Ishikawa (cell line): ENCODE measurements around the gene SV2C.

Experiments used
- CEBPB ChIP-seq: IDR thresholded peaks from 2 replicates; pipeline ENCODE4 v1.6.1; 2012
- CREB1 ChIP-seq: IDR thresholded peaks from 2 replicates; pipeline ENCODE4 v1.6.1; 2012; ENCODE audit warnings: low read depth
- EGR1 ChIP-seq: IDR thresholded peaks from 2 replicates; pipeline ENCODE4 v1.6.1; 2012
- EP300 ChIP-seq: IDR thresholded peaks from 2 replicates; pipeline ENCODE4 v1.6.1; 2012; ENCODE audit warnings: borderline replicate concordance
- FOXM1 ChIP-seq: IDR thresholded peaks from 2 replicates; pipeline ENCODE4 v1.6.1; 2012; ENCODE audit warnings: low read depth, borderline replicate concordance
- NFIC ChIP-seq: IDR thresholded peaks from 2 replicates; pipeline ENCODE4 v1.6.1; 2012
- RAD21 ChIP-seq: IDR thresholded peaks from 2 replicates; pipeline ENCODE4 v1.6.1; 2012; ENCODE audit warnings: low read depth
- TAF1 ChIP-seq: IDR thresholded peaks from 2 replicates; pipeline ENCODE4 v1.6.1; 2012; ENCODE audit warnings: low read depth, mild to moderate bottlenecking
- TCF12 ChIP-seq: IDR thresholded peaks from 2 replicates; pipeline ENCODE4 v1.6.1; 2012; ENCODE audit warnings: low read depth
- TEAD4 ChIP-seq: IDR thresholded peaks from 2 replicates; pipeline ENCODE4 v1.6.1; 2012
- YY1 ChIP-seq: IDR thresholded peaks from 2 replicates; pipeline ENCODE4 v1.6.1; 2012; ENCODE audit warnings: low read depth
- ZBTB7A ChIP-seq: IDR thresholded peaks from 2 replicates; pipeline ENCODE4 v1.6.1; 2012; ENCODE audit warnings: low read depth
- TF ChIP-seq, protein P1 (sequence below): IDR thresholded peaks from 2 replicates; pipeline ENCODE4 v1.6.1; 2012
- TF ChIP-seq, protein P2 (sequence below): IDR thresholded peaks from 2 replicates; pipeline ENCODE4 v1.6.1; 2012
- TF ChIP-seq, protein P3 (sequence below): IDR thresholded peaks from 2 replicates; pipeline ENCODE4 v1.6.1; 2012; ENCODE audit warnings: low read depth, mild to moderate bottlenecking

SV2C gene

DNA sequence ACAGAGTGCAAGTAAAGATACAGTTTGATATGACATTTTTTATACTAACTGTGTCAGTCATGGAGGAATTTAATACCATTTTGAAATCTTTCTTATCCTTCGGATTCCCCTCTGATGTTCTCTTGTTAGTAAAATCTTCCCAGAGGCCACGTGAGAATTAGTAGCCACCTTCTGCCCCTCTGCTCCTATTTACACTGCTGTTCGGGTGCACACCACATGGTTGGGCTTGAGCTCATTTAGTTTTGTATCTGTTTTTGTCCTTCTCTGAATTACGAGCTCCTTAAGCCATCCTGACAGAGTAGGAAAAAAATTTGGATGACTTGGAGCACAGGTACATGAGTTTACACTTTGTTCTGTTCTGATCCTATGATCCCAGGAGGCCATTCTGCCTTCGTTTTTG lies 109.7 kb downstream of the SV2C start:
- TF ChIP-seq FOXM1 (no peak), RAD21 (no peak), TEAD4 (no peak)

GRCh38 chr5:76193635-76194034 lies 110.5 kb downstream of the SV2C start:
- TF ChIP-seq, protein P1, sequence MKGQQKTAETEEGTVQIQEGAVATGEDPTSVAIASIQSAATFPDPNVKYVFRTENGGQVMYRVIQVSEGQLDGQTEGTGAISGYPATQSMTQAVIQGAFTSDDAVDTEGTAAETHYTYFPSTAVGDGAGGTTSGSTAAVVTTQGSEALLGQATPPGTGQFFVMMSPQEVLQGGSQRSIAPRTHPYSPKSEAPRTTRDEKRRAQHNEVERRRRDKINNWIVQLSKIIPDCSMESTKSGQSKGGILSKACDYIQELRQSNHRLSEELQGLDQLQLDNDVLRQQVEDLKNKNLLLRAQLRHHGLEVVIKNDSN = no peak
- TF ChIP-seq FOXM1 (no peak), EGR1 (no peak), EP300 (no peak), TAF1 (no peak), ZBTB7A (no peak), TEAD4 (no peak), CREB1 (no peak), RAD21 (no peak), NFIC (no peak), YY1 (no peak), CEBPB (no peak), TCF12 (no peak)
- TF ChIP-seq, protein P2, sequence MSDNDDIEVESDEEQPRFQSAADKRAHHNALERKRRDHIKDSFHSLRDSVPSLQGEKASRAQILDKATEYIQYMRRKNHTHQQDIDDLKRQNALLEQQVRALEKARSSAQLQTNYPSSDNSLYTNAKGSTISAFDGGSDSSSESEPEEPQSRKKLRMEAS = no peak
- TF ChIP-seq, protein P3, sequence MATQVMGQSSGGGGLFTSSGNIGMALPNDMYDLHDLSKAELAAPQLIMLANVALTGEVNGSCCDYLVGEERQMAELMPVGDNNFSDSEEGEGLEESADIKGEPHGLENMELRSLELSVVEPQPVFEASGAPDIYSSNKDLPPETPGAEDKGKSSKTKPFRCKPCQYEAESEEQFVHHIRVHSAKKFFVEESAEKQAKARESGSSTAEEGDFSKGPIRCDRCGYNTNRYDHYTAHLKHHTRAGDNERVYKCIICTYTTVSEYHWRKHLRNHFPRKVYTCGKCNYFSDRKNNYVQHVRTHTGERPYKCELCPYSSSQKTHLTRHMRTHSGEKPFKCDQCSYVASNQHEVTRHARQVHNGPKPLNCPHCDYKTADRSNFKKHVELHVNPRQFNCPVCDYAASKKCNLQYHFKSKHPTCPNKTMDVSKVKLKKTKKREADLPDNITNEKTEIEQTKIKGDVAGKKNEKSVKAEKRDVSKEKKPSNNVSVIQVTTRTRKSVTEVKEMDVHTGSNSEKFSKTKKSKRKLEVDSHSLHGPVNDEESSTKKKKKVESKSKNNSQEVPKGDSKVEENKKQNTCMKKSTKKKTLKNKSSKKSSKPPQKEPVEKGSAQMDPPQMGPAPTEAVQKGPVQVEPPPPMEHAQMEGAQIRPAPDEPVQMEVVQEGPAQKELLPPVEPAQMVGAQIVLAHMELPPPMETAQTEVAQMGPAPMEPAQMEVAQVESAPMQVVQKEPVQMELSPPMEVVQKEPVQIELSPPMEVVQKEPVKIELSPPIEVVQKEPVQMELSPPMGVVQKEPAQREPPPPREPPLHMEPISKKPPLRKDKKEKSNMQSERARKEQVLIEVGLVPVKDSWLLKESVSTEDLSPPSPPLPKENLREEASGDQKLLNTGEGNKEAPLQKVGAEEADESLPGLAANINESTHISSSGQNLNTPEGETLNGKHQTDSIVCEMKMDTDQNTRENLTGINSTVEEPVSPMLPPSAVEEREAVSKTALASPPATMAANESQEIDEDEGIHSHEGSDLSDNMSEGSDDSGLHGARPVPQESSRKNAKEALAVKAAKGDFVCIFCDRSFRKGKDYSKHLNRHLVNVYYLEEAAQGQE = no peak

DNA sequence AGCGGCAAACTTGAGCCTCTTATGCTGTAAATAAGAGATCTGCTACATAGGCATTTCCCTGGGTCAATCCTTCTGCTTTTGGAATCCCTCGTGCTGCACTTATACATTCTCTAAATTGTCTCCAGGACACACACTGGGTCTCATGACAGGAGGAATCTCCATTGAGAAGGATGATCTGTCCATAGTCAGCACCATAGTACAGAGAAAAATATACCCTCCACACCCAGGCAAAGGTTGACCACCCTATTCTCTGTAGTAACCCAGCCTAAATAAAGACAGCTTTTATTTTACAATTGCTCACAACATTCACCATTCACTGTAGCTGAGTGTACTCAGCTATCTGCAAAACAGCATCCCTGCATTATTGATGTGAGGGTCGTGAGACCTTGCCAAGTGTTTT lies 111.2 kb downstream of the SV2C start:
- TF ChIP-seq TEAD4 (no peak), EP300 (no peak), CEBPB (no peak), TCF12 (no peak), FOXM1 (no peak), NFIC (no peak), RAD21 (no peak), CREB1 (no peak), YY1 (no peak), TAF1 (no peak), EGR1 (no peak), ZBTB7A (no peak)
- TF ChIP-seq, protein P1 = no peak
- TF ChIP-seq, protein P3 = no peak
- TF ChIP-seq, protein P2 = no peak

DNA sequence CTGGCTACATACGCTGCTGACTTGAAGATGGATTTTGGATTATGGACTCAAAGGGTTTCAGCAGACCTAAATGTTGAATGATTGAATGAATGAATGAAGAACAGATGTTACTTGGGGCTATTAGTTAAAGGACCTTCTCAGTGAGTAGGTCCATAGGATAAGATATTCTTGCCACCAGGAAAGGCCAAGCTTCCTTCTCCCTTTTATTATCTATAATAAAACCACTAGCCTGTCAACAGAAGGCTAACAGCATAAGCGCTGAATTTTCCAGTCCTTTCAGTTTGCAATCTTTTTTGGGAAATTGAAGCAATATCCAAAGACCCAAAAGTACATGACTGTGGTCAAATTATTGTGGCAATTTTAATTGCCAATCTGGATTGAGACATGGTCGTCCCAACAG lies 113.3 kb downstream of the SV2C start:
- TF ChIP-seq YY1 = no peak

DNA sequence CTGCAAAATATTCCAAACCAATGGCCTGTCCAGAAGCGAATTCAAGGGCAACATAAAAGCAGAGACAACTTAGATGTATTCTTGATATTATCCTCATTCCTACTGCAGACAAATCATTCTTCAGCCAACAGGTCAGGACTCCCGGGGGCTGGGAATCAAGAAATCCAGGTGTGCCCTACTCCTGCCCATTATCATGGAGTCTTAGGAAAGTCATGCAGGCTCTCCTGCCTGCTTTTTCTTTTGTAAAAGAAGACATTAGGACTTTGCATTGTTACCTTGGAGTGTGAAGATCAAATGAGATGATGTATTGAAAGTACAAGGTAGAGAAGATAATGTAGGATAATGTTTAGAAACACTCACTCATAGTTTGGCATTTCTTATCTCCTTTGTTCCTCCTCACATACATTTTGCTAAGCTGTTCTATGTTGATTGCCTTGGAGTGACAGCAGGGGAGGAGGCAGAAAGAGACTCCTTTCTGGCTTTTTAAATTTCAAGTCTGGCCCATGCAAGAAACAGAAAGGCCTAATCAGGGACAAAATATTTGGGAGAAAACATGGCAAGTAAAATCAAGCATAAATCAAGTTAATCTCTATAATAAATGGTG lies 113.8 kb downstream of the SV2C start:
- TF ChIP-seq EGR1 = no peak
- no peak for TF ChIP-seq NFIC
- TF ChIP-seq CEBPB = no peak
- TF ChIP-seq TCF12 = no peak
- TF ChIP-seq, protein P2 = no peak
- TF ChIP-seq YY1 = no peak
- TF ChIP-seq, protein P3 = no peak
- no peak for TF ChIP-seq TAF1
- no peak for TF ChIP-seq CREB1
- no peak for TF ChIP-seq FOXM1
- TF ChIP-seq, protein P1 = no peak
- TF ChIP-seq TEAD4 = no peak
